Activated effector memory CD4-positive, alpha-beta T cell treated with anti-CD3 and anti-CD28 coated beads, Interleukin-2, amount 50 U/mL, for 16 hours (primary cell): ENCODE measurements around the gene DHFR2.
"Not testable (repeated sequence)": the region's sequence is repeated elsewhere in the genome, so short reads cannot be mapped to it uniquely, and the experiment has no call there.

Experiments used
- DNase-seq: peaks from one replicate; pipeline ENCODE4 v3.0.0-alpha.2; 2020

Gene DHFR2

DNA sequence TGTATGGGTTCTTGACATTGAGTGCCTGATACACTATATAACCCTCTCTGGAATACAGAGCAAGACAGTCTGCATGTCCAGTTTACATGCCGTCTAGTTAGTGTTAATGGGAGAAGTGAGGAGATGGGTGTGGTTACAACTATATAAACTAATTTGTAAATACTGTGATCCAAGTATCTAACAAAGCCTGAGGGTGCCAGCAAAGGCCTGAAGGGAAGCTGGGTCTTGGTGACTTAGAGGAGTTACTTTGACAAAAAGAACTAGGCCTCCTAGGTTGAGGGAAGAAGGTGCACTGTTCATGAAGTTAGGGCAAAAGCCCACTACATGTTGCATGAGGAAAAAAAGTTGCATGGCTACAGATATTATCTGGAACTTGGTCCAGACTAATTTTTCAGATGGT, 2.4 kb upstream of the DHFR2 start:
- no peak for DNase-seq

DNA sequence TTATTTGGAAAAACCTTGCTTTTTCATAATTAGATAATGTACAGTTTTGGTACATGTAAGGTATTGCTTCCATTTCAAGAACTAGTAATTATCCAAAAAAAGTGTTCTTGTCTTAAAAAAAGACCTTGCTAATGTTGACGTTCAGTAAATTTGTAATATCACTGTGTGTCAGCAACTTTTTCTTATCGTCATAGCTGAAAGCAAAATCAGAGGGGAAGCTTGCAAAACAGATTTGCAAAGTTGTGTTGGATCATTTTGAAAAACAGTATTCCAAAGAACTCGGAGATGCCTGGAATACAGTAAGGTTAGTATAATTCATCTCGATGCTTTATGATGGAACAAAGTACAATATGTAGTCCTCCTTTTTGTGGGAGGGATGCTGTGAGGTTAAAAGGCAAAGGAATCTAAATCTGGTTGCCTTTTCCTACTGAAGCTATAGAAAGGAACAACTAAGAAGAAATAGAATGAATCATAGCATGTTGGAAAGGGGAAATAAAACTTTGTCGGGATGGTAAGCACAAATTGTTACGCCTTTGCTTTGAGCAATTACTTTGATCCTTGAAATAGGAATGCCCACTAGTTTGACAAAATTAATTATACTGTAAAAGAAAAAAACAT, 1.6 kb upstream of the DHFR2 start:
- DNase-seq = no peak

DNA sequence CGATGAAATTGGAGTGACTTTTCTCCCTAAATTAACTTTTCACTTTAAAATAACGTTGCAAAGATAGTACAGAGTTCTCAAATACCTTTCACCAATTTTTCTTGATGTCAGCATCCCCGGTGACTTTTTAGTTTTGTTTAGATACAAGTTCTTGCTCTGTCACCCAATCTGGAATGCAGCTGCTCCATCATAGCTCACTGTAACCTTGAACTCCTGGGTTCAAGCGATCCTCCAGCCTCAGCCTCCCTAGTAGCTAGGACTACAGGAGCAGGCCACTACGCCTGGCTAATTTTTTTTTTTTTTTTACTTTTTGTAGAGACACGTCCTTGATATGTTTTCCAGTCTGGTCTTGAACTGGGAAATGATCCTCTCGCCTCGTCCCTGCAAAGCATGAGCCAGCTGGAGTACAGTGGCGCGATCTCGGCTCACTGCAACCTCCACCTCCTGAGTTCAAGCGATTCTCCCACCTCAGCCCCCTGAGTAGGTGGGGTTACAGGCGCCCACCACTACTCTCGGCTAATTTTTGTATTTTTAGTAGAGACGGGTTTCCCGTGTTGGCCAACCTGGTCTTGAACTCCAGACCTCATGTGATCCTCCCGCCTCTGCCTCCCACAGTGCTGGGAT, 892 bp upstream of the DHFR2 start:
- no peak for DNase-seq

DNA sequence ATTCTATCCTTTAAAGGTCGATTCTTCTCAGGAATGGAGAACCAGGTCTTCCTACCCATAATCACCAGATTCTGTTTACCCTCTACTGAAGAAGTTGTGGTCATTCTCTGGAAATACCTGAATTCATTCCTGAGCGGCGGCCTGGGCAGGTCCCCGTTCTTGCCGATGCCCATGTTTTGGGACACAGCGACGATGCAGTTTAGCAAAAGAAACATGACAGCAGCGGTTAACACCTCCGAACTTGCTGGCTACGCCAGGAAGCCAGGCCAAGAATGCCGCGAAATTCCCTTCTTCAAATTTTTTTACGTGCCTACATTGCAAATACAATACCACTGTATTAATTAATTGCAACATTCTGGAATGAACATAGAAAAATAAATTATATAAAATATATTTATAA, 1.4 kb downstream of the DHFR2 start:
- no peak for DNase-seq

DNA sequence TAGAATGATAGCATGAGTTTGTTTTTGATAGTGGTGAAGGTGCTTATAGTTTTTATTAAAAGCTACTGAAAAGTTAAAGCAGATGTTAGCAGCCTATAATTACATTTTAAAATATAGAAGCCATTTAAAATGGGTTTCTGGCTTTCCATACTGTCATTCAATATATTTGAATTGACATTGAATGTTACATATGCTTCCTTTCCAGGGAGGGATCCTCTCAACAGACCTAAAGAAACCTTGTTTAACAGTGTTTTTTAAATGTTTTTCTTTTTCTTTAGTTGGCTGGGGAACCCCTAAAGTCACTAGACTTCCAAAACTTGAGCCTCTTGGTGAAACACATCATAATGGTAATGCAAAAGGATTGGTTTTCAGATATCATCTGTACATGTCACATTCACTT, 12.2 kb downstream of the DHFR2 start:
- DNase-seq = no peak

DNA sequence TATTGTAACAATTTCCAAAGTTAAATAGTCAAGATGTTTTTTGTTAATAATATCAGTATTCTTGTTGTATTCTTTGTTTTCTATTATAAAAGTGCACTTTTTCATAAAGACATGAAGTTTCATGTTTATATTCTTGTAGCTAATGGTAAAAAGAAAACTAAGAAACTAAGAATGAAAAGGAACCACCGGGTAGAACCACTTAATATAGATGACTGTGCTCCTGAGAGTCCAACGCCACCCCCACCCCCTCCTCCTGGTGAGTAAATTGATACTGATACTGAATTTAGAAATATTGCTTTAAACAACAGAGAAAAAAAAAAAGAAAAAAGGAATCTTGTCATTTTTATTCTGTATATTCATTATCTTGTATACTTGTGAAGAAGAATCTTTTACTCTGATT, 13.4 kb downstream of the DHFR2 start:
- DNase-seq = no peak

DNA sequence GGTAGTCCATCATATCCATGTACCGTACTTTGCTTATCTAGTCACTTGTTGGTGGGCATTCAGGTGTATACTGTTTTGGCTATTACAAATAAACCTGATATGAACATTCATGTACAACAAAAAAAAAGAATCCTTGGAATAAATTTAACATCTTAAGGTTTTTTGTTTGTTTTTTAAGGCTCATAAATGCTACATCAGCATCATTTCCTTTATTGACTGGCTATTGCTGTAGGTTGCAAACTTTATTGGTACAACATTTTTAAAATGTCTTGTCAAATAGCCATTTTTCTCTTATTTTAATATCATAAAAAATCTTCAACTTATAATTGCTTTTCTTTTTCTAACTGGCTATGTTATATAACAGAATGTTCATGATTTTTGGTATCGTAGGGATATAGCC, 16.2 kb downstream of the DHFR2 start:
- DNase-seq = no peak

DNA sequence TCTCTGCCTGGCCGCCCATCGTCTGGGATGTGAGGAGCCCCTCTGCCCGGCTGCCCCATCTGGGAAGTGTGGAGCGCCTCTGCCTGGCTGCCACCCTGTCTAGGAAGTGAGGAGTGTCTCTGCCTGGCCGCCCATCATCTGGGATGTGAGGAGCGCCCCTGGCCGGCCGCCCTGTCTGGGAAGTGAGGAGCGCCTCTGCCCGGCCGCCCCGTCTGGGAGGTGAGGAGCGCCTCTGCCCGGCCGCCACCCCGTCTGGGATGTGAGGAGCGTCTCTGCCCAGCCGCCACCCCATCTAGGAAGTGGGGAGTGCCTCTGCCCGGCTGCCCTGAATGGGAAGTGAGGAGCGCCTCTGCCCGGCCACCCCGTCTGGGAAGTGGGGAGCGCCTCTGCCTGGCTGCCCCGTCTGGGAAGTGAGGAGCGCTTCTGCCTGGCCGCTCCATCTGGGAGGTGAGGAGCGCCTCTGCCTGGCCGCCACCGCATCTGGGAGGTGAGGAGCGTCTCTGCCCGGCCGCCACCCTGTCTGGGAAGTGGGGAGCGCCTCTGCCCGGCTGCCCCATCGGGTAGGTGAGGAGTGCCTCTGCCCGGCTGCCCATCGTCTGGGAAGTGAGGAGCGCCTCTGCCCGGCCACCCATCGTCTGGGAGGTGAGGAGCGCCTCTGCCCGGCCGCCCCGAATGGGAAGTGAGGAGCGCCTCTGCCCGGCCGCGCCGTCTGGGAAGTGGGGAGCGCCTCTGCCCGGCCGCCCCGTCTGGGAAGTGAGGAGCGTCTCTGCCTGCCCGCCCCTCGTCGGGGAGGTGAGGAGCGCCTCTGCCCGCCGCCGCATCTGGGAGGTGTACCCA, 18.4 kb downstream of the DHFR2 start:
- not testable (repeated sequence) for DNase-seq

DNA sequence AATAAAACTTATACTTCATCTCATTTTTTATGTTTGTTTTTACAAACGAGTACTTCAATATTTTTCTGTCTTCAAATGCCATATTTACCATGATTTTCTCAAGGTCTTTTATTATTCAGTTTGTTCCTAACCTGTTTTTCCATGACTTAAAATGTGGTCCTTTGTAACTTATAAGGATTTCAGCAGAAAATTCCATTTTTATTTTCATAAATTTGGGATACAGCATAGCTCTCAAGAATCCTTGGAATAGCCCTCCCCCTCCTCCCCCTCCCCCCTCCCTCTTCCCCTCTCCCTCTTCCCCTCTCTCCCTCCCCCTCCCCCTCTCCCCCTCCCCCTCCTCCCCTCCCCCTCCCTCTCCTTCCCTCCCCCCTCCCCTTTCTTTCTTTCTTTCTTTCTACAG, 19.4 kb downstream of the DHFR2 start:
- no peak for DNase-seq

DNA sequence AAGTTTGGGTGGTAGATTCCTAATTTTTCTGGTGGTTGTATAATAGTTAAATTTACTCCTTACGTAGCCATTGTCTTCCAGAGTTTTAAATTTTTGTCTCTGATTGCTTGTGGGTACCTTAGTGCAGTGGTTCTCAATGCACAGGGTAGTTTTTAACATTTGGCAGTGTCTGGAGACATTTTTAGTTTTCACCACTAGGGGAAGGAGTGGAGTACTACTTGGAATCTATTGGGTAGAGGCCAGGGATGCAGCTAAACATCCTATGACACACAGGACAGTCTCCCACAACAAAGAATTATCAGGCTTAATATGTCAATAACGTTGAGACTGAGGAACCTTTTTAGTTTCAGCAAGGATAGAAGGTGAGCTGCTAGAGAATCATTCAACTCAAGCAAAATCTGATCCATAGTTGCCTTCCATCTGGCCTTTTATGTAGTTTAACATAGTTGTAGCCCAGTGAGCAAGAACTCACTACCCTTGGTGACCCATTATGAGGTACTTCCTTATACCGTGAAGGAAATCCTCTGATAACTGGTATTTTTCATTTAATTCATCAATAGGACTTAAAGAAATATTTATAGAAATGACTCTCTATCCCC, 25.7 kb downstream of the DHFR2 start:
- no peak for DNase-seq

DNA sequence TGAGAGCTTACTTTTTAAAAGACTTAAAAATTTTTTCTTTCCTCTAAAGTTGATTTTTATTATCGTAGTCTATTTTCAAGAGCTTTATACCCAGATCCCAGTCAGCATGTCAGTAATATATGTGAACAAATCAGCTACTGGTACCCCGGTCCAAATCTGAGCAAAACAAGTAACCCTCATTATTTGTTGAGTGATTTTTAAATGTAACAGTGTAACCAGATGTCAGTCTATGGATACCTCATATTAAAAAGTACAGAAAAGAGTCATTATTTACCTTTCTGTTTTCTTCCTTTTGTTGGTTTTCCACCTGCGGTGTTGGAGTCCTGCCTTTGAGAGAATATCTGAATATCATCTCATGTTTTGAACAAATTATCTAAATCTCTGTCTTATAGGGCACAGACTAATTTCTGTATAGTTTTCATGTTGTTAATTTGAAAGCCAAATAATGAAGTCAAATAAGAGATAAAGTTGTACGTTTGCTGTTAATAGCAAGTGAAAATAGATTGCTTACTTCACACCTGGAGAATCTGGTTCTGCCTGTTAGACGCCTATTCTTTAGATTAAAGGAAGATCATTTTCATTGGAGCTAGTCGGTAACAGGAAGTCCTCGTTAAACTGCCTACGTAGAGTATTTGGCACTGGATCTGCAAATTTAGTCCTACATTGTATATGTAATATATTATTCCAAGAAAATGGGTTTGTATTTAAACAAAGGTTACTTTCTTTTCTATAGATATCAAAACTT, 34.5 kb downstream of the DHFR2 start, which contains the start of gene STX19:
Gene STX19 (minus strand): TSS at position 505 of the 745 bp plus-strand sequence. CDS start 13,328 bp downstream, outside the sequence.
- no peak for DNase-seq

DNA sequence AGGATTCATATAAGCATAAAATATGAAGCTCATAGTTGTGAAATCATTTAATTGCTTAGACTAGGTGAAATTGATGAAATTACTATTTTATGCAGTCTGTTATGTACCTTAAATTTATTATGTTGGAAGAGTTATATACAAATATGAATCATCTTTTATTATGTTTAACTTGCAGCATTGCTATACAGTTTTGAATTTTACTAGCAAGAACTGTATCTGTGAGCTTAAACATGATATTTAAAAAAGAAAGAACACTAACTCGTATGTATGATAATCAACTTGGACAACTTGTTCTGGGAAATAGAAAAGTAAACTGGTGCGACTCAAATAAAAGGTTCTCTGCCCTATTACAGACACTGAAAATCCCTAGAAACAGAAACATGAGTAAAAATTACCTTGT, 36.1 kb downstream of the DHFR2 start:
- no peak for DNase-seq

DNA sequence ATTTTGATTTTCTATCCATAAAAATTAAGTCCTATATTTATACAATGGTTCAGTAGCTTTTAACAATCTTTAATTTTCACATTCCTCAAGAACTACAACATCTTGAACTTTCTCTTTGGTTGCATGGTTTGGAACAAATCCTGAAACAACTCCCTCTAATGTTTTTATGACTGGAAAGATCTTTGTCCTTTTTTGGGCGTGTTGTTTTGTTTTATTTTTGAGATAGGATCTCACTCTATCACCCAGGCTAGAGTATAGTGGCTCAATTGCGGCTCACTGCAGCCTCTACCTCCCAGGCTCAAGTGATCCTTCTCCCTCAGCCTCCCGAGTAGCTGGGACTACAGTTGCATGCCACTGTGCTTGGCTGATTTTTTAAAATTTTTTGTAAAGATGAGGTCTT, 38.3 kb downstream of the DHFR2 start:
- no peak for DNase-seq

DNA sequence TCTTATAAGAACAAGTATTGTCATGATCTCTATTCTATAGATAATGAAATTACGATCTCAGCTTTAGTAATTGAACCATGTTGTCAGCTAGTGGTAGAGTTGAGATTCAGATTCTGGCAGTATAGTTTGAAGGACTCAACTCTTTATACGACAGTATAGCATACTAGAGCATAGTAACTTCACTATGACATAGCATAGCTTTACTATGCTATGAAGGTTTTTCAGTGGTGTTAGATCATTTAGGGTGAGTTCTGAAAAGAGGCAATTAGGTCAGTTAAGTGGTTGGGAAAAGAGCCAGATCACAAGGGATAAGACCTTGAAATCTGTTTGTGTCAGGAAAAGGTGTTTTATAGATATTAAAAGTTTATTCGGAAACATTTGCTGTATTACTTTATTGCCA, 42.4 kb downstream of the DHFR2 start:
- DNase-seq = no peak

DNA sequence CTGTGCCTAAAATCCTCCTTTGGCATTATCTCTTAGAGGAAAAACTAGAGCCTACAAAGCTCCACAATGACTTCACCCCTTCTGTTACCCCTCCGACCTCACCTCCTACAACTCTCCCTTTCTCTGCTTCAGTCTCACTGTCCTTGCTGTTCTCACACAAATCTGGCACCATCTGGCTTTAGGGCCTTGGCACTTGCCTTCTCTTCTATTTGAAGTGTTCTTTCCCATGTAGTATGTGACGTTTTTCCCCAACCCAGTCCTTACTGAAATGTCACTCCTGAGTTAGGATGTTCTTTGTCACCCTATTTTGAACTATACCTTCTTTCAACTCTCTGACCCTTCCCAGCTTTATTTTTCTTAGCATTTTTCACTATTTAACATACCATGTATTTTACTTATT, 43.1 kb downstream of the DHFR2 start:
- DNase-seq = no peak

DNA sequence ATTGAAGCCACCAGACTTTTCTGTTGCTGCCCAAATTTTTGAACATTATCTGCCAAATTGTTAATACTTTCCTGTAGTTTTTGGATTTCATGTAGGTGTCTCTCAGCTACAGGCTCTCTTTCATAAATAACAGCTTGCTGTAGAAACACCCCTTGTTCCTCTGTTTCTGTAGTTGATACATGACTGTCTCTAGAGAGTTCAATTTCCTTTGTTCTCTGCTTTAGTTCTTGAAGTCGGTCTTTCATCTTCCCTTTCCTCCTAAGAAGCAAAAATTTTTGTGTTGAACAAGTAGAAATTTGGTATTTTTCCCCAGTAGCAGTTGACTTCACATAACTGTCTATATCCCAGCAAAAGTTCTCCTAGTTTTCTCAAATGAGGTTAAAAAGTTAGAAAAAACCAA, 47.7 kb downstream of the DHFR2 start:
- DNase-seq = no peak

DNA sequence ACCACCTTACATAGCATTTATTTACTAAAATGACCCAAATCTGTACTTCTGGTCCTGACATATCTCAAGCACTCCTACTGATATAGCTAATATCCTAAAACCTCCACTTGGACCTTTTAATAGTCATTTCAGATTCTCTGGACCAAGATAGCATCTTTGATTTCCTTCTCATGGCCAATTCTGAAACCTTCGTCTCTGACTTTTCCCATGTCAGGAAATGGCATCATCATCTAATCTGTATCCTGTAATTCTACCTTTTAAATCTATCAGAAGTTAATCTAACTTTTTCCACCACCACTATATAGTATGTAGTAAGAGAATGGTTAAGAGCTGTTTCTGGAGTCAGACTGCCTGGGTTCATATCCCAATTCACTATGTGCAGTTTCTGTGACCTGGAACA, 50.5 kb downstream of the DHFR2 start:
- no peak for DNase-seq

DNA sequence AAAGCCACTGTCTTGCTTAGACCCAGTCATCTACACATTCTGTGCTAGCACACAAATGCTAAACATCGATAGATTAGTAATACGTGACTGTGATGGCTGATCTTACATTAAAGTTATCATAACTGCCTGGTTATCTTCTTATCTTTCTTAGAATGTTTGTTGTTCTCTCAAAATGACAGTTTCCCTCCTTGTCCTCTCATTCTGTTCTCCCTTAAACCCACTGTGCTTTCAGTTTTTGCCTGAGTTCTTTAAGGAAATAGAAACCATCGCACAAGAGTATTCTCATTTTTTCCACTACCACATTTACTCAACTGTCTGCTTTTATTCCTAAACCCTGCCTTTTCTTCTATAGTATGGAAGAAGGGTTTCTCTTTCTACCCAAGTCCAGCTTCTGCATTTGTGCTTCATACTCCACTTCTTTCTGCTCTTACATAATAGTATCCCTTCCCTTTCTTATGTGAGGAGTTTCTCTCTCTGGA, 51.4 kb downstream of the DHFR2 start:
- DNase-seq = no peak

DNA sequence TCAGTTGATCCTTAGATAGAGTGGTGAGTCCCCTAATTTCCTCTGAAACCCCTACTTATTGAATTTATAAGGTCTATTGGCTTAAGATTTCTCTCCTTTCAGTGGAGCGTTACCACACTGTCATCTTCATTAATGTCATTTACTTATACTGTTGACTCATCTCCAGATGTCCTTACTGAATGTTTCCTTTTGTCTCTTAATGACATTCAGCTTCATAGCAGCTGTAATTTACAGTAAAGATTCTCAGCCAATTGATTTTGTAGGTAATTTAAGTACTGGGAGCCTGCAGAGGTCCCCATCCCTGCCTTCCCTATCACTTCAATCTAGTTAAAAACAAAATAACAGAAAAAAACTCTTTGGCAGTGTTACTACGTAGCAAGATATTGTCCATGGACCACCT, 53.1 kb downstream of the DHFR2 start:
- no peak for DNase-seq

DNA sequence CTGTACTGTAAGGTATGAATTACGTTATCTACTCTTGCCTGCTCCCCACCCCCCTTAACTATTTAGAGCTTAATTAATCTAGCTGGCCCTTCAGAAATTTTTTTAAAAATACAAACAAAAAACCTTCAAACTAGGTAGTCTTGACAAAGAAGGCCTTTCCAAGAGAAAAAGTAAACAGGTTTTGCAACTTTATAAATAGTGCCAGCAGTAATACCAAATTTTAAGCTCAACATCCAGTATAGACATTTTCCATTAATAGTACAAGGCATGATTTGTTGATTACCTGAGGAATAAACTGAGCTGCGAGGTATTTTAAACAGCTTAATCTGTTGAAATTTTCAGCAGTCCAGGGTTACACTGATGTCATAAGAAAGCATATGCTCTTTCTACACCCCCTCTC, 54.5 kb downstream of the DHFR2 start:
- no peak for DNase-seq
